ENCODE data around the gene LEFTY1. TPM values are rescaled to one million over a fixed set of nuclear protein-coding genes. Genes with fewer than 3 reads are reported as not detected.

The LEFTY1 gene
- total RNA-seq, 1 experiment from 2014 or later = not detected

GRCh38 chr1:225879521-225880221 is 9.3 kb downstream of the LEFTY1 start:
- Histone ChIP-seq H3K27me3 (ENCODE audit: control insufficient read depth, insufficient read depth, low read length) (no peaks in the 10 kb centered on the region), H3K27ac (ENCODE audit: low read length) (no peak overlapping the region), H3K4me3 (ENCODE audit: low read depth in 2 of 2, low read length in 2 of 2) (no peak overlapping the region), H3K36me3 (ENCODE audit: control insufficient read depth, insufficient read depth, low read length) (no peaks in the 10 kb centered on the region; the same call in 1 of the 2 replicates), H3K9me3 (ENCODE audit: control insufficient read depth, insufficient read depth, low read depth, low read length) (no peaks in the 10 kb centered on the region), H3K4me1 (ENCODE audit: control insufficient read depth, insufficient read depth, low read length) (peaks cover 36% of the 10 kb centered on the region)
- BruUV-seq (replicated peaks) = no TSS peak
- ChIA-PET POLR2A (interaction anchor here (0.6 kb wide), 1 partner anchor 75 kb away, joined by 7 read pairs; no protein-coding TSS in a partner anchor), CTCF (no interaction called here)
- DNase-seq (ENCODE audit: low read depth, low spot score) (no peak), ATAC-seq (no peak)
- in situ Hi-C loops (cut with HindIII; ENCODE audit: low pct_unique_long_range_greater_than_20kb, low sequenced_read_pairs) = no loop called here
- intact Hi-C loops (cut with micrococcal nuclease; ENCODE audit: unreplicated experiment) = no loop called here
- TF ChIP-seq REST (IDR thresholded peaks at IDR 0.05; ENCODE audit: insufficient read depth in 1 of 2, low read depth in 2 of 2, low read length in 1 of 2) (no peak), TCF7L2 (IDR thresholded peaks at IDR 0.05; ENCODE audit: low read depth, low read length) (no peak), SIN3A (IDR thresholded peaks at IDR 0.05; ENCODE audit: borderline replicate concordance, insufficient read depth, low read depth, low read length) (no peak), POLR2AphosphoS5 (IDR thresholded peaks at IDR 0.05; ENCODE audit: low read depth, low read length) (no peak), CTCF (IDR thresholded peaks at IDR 0.05) (no peak)

- intact Hi-C loops (cut with micrococcal nuclease; ENCODE audit: unreplicated experiment) (no loop called here), in situ Hi-C loops (cut with HindIII; ENCODE audit: low pct_unique_long_range_greater_than_20kb, low sequenced_read_pairs) (no loop called here)
- Histone ChIP-seq H3K9me3 (ENCODE audit: control insufficient read depth, insufficient read depth, low read depth, low read length) (no peaks in the 10 kb centered on the region), H3K4me3 (ENCODE audit: low read depth in 2 of 2, low read length in 2 of 2) (no peak overlapping the region), H3K4me1 (ENCODE audit: control insufficient read depth, insufficient read depth, low read length) (peaks cover 36% of the 10 kb centered on the region), H3K36me3 (ENCODE audit: control insufficient read depth, insufficient read depth, low read length) (no peaks in the 10 kb centered on the region; the same call in 1 of the 2 replicates), H3K27ac (ENCODE audit: low read length) (peak overlapping the region; percentile 14; the same call in 1 of the 2 replicates), H3K27me3 (ENCODE audit: control insufficient read depth, insufficient read depth, low read length) (no peaks in the 10 kb centered on the region)
- ATAC-seq (no peak), DNase-seq (ENCODE audit: low read depth, low spot score) (no peak)
- BruUV-seq (replicated peaks) = no TSS peak
- TF ChIP-seq CTCF (IDR thresholded peaks at IDR 0.05) (no peak), REST (IDR thresholded peaks at IDR 0.05; ENCODE audit: insufficient read depth in 1 of 2, low read depth in 2 of 2, low read length in 1 of 2) (no peak), TCF7L2 (IDR thresholded peaks at IDR 0.05; ENCODE audit: low read depth, low read length) (no peak), POLR2AphosphoS5 (IDR thresholded peaks at IDR 0.05; ENCODE audit: low read depth, low read length) (no peak), SIN3A (IDR thresholded peaks at IDR 0.05; ENCODE audit: borderline replicate concordance, insufficient read depth, low read depth, low read length) (no peak)
- ChIA-PET POLR2A (no interaction called here), CTCF (no interaction called here)
Observed at GRCh38 chr1:225878282-225878681, 10.7 kb downstream of the LEFTY1 start.

Measured in Panc1 (cell line).